Uterus (tissue), 4 donors: ENCODE measurements around the gene IFNA13. TPM values are rescaled to one million over a fixed set of nuclear protein-coding genes. Genes with fewer than 3 reads are reported as not detected.
"Not testable (repeated sequence)": the region's sequence is repeated elsewhere in the genome, so short reads cannot be mapped to it uniquely, and the experiment has no call there.

ENCODE experiments used
- DNase-seq, 2 donors: peaks; one replicate each; pipeline ENCODE4 v3.0.0-alpha.2; 2019 to 2020
- H3K27ac ChIP-seq, 2 donors: fragments of 200-600 bp; sonication (generic); 1 replicate in 1 of 2; 2 replicates in 1 of 2; pipeline ENCODE4 v1.5.1; 2016 to 2018
- H3K27me3 ChIP-seq, 2 donors: fragments of 200-600 bp; sonication (generic); one replicate each; pipeline ENCODE4 v1.5.1; 2018 to 2019; ENCODE audit warnings: control low read depth in 1 of 2
- H3K36me3 ChIP-seq, 2 donors: fragments of 200-600 bp; sonication (generic); one replicate each; pipeline ENCODE4 v1.5.1; 2019; ENCODE audit warnings: control low read depth in 1 of 2
- H3K4me1 ChIP-seq, 2 donors: fragments of 200-600 bp; sonication (generic); one replicate each; pipeline ENCODE4 v1.5.1; 2018 to 2019; ENCODE audit warnings: control low read depth in 1 of 2
- H3K4me3 ChIP-seq, 2 donors: fragments of 200-600 bp; sonication (generic); 1 replicate in 1 of 2; 2 replicates in 1 of 2; pipeline ENCODE4 v1.5.1; 2018 to 2019; ENCODE audit warnings: mild to moderate bottlenecking in 1 of 2
- H3K9me3 ChIP-seq, 2 donors: fragments of 200-600 bp; sonication (generic); one replicate each; pipeline ENCODE4 v1.5.1; 2019; ENCODE audit warnings: control low read depth in 1 of 2
- CTCF ChIP-seq, 4 experiments: fragments of 200-600 bp in 2 of 4; fragments of 450-650 bp in 2 of 4; sonication (generic) in 2 of 4; IDR thresholded peaks; one replicate each; pipeline ENCODE4 v1.5.1; 2016 to 2019; ENCODE audit warnings: antibody characterized with exemption in 4 of 4, mild to moderate bottlenecking in 2 of 4, moderate library complexity in 1 of 4
- POLR2A ChIP-seq, 2 donors: fragments of 450-650 bp; IDR thresholded peaks; one replicate each; pipeline ENCODE4 v1.6.1; 2016; ENCODE audit warnings: antibody characterized with exemption in 2 of 2, mild to moderate bottlenecking in 1 of 2, moderate library complexity in 1 of 2
- intact Hi-C: fragments of 100-400 bp; cut with DNase I; formaldehyde crosslinking; loops from one replicate; pipeline ENCODE4 v1.15.1; 2023; ENCODE audit warnings: low total_unique reads
- total RNA-seq, 4 donors: library from RNA; depleted of rRNA in 3 of 4; stranded (reverse); fragments of >200 nt in 3 of 4; gene quantifications; one replicate each; pipeline versions ENCODE4 v1.1.0 to v1.2.4, GENCODE V29; 2014 to 2023
- donor health status: DM: yes; HTN: yes; CAD: no.

The IFNA13 gene
- total RNA-seq, 4 donors from 2014 or later = not detected

- TF ChIP-seq POLR2A (IDR thresholded peaks at IDR 0.05) (no peak), CTCF (IDR thresholded peaks at IDR 0.05) (no peak)
- intact Hi-C loops = no loop called here
Observed at GRCh38 chr9:21383627-21384026, 15.8 kb upstream of the IFNA13 start.

GRCh38 chr9:21381448-21382339 lies 13.8 kb upstream of the IFNA13 start:
- intact Hi-C loops = no loop called here
- DNase-seq = no peak
- Histone ChIP-seq H3K27me3 (peaks cover 0 to 4% of the 10 kb centered on the region in 2 donors), H3K4me1 (no peaks in the 10 kb centered on the region), H3K36me3 (no peaks in the 10 kb centered on the region), H3K9me3 (no peaks in the 10 kb centered on the region), H3K27ac (no peak overlapping the region), H3K4me3 (no peak overlapping the region)
- TF ChIP-seq POLR2A (IDR thresholded peaks at IDR 0.05) (no peak), CTCF (IDR thresholded peaks at IDR 0.05) (no peak)

More at GRCh38 chr9:21383627-21384026, 15.8 kb upstream of the IFNA13 start:
- Histone ChIP-seq H3K4me3 (no peak overlapping the region), H3K36me3 (no peaks in the 10 kb centered on the region), H3K9me3 (no peaks in the 10 kb centered on the region), H3K4me1 (no peaks in the 10 kb centered on the region), H3K27ac (no peak overlapping the region), H3K27me3 (peaks cover 0 to 4% of the 10 kb centered on the region in 2 donors)
- no peak for DNase-seq

- H3K36me3 ChIP-seq, H3K9me3 ChIP-seq, intact Hi-C loops, H3K27me3 ChIP-seq, H3K27ac ChIP-seq, H3K4me1 ChIP-seq, DNase-seq, H3K4me3 ChIP-seq: not testable (repeated sequence)
Observed at GRCh38 chr9:21371467-21371866, 3.6 kb upstream of the IFNA13 start.

- intact Hi-C loops, H3K4me1 ChIP-seq, DNase-seq, H3K27ac ChIP-seq, H3K9me3 ChIP-seq, H3K27me3 ChIP-seq, H3K36me3 ChIP-seq, H3K4me3 ChIP-seq: not testable (repeated sequence)
Observed at GRCh38 chr9:21367169-21367568, 688 bp downstream of the IFNA13 start.

GRCh38 chr9:21362287-21362686 lies 5.6 kb downstream of the IFNA13 start:
- Histone ChIP-seq H3K36me3 (no peaks in the 10 kb centered on the region), H3K9me3 (no peaks in the 10 kb centered on the region), H3K27me3 (no peaks in the 10 kb centered on the region), H3K4me1 (no peaks in the 10 kb centered on the region), H3K27ac (no peak overlapping the region), H3K4me3 (no peak overlapping the region)
- TF ChIP-seq CTCF (IDR thresholded peaks at IDR 0.05) (no peak), POLR2A (IDR thresholded peaks at IDR 0.05) (no peak)
- intact Hi-C loops = no loop called here
- no peak for DNase-seq
